Gastroesophageal sphincter (tissue), 4 donors: Measurements from ENCODE around the gene CCDC178. TPM values are rescaled to one million over a fixed set of nuclear protein-coding genes. Genes with fewer than 3 reads are reported as not detected.
"Not testable (repeated sequence)": the region's sequence is repeated elsewhere in the genome, so short reads cannot be mapped to it uniquely, and the experiment has no call there.

Experiments
- ATAC-seq: fragments of 150-250 bp; one replicate; pipeline ENCODE4 v1.9.1; 2016; ENCODE audit warnings: mild to moderate bottlenecking, moderate library complexity
- H3K27ac ChIP-seq, 4 donors: fragments of 200-600 bp; sonication (generic) in 3 of 4; 1 replicate in 3 of 4; 2 replicates in 1 of 4; pipeline ENCODE4 v1.5.1; 2016 to 2019
- H3K27me3 ChIP-seq: fragments of 200-600 bp; sonication (generic); one replicate; pipeline ENCODE4 v1.5.1; 2019
- H3K36me3 ChIP-seq, 2 donors: fragments of 200-600 bp; sonication (generic); one replicate each; pipeline ENCODE4 v1.5.1; 2019; ENCODE audit warnings: control low read depth in 1 of 2
- H3K4me1 ChIP-seq, 3 donors: fragments of 200-600 bp; sonication (generic); 1 replicate in 2 of 3; 2 replicates in 1 of 3; pipeline ENCODE4 v1.5.1; 2016 to 2019; ENCODE audit warnings: control low read depth in 2 of 3
- H3K4me3 ChIP-seq, 2 donors: fragments of 200-600 bp; sonication (generic); one replicate each; pipeline ENCODE4 v1.5.1; 2019; ENCODE audit warnings: mild to moderate bottlenecking in 1 of 2, moderate library complexity in 1 of 2
- H3K9me3 ChIP-seq, 3 donors: fragments of 200-600 bp; sonication (generic); one replicate each; pipeline ENCODE4 v1.5.1; 2017 to 2019; ENCODE audit warnings: control low read depth in 2 of 3
- EP300 ChIP-seq: sonication (generic); formaldehyde crosslinking; IDR thresholded peaks from one replicate; pipeline ENCODE4 v1.6.1; 2017; ENCODE audit warnings: antibody characterized with exemption, mild to moderate bottlenecking
- POLR2A ChIP-seq, 2 donors: fragments of 450-650 bp; IDR thresholded peaks; one replicate each; pipeline ENCODE4 v1.6.1; 2017; ENCODE audit warnings: antibody characterized with exemption in 2 of 2, mild to moderate bottlenecking in 2 of 2, moderate library complexity in 1 of 2
- POLR2AphosphoS5 ChIP-seq: sonication (generic); formaldehyde crosslinking; IDR thresholded peaks from one replicate; pipeline ENCODE4 v1.6.1; 2017; ENCODE audit warnings: antibody characterized with exemption
- WGBS, 2 donors: methylation state at CpG; one replicate each; pipeline ENCODE4 v1.1.5; 2018; ENCODE audit warnings: low coverage in 1 of 2; 5-methylcytosine and 5-hydroxymethylcytosine counted together
- total RNA-seq, 4 donors: library from RNA; depleted of rRNA; stranded (reverse); fragments of >200 nt; gene quantifications; one replicate each; pipeline ENCODE4 v1.1.0, GENCODE V29; 2016
- TF ChIP-seq, protein P1 (sequence below), 4 experiments: fragments of 200-600 bp in 2 of 4; fragments of 450-650 bp in 2 of 4; sonication (generic) in 1 of 4; IDR thresholded peaks; one replicate each; pipeline ENCODE4 v1.5.1; 2017 to 2019; ENCODE audit warnings: antibody characterized with exemption in 4 of 4, mild to moderate bottlenecking in 2 of 4, moderate library complexity in 2 of 4

CCDC178 gene
- total RNA-seq, 4 donors from 2014 or later = 0.27 to 3.3 (median 2.1) TPM; not detected in 1

DNA sequence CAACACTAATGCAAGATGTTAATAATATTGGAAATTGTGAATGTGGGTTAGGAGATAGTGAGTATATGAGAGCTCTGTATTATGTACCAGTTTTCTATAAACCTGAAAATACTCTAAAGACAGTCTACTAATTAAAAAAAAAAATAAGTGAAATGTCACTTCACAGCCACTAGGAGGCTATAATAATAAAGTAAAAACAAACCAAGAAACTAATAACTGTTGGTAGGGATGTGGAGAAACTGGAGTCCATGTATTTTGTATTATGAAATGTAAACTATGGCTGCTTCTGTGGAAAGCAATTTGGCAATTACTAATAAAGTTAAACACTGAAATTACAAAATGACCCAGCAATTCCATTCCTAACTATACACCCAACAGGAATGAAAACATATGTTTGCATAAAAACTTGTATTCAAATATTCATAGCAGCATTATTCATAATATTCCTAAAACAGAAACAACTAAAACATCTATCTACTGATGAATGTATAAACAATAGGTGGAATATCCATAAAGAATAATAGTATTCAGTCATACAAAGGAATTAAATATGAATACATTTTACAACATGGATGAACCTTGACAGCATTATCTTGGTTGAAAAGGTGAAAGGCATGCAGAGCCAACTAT, 36.2 kb downstream of the CCDC178 start:
- no peaks in the 10 kb centered on the region for H3K4me1 ChIP-seq
- no peaks in the 10 kb centered on the region for H3K36me3 ChIP-seq
- no peaks in the 10 kb centered on the region for H3K27me3 ChIP-seq
- no peak overlapping the region for H3K4me3 ChIP-seq
- TF ChIP-seq POLR2A (IDR thresholded peaks at IDR 0.05) (no peak), EP300 (no peak), POLR2AphosphoS5 (no peak)
- TF ChIP-seq, protein P1, sequence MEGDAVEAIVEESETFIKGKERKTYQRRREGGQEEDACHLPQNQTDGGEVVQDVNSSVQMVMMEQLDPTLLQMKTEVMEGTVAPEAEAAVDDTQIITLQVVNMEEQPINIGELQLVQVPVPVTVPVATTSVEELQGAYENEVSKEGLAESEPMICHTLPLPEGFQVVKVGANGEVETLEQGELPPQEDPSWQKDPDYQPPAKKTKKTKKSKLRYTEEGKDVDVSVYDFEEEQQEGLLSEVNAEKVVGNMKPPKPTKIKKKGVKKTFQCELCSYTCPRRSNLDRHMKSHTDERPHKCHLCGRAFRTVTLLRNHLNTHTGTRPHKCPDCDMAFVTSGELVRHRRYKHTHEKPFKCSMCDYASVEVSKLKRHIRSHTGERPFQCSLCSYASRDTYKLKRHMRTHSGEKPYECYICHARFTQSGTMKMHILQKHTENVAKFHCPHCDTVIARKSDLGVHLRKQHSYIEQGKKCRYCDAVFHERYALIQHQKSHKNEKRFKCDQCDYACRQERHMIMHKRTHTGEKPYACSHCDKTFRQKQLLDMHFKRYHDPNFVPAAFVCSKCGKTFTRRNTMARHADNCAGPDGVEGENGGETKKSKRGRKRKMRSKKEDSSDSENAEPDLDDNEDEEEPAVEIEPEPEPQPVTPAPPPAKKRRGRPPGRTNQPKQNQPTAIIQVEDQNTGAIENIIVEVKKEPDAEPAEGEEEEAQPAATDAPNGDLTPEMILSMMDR (IDR thresholded peaks at IDR 0.05) = no peak
- no peak for ATAC-seq
- H3K9me3 ChIP-seq = no peaks in the 10 kb centered on the region
- no peak overlapping the region for H3K27ac ChIP-seq

DNA sequence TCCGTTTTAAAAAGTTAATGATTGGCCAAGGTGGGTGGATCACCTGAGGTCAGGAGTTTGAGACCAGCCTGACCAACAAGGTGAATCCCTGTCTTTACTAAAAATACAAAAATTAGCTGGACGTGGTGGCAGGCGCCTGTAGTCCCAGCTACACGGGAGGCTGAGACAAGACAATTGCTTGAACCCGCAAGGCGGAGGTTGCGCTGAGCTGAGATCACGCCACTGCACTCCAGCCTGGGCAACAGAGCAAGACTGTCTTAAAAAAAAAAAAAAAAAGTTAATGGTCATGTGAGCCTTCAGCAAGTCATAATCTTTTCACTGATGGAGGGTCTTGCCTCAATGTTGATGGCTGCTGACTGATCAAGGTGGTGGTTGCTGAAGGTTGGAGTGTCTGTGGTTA, 41.6 kb downstream of the CCDC178 start:
- not testable (repeated sequence) for H3K27ac ChIP-seq, H3K36me3 ChIP-seq, H3K4me3 ChIP-seq, H3K4me1 ChIP-seq, H3K9me3 ChIP-seq, ATAC-seq, H3K27me3 ChIP-seq
- 89 to 91% methylated on average over 6 of the region's 8 CpGs for WGBS, 2 donors

DNA sequence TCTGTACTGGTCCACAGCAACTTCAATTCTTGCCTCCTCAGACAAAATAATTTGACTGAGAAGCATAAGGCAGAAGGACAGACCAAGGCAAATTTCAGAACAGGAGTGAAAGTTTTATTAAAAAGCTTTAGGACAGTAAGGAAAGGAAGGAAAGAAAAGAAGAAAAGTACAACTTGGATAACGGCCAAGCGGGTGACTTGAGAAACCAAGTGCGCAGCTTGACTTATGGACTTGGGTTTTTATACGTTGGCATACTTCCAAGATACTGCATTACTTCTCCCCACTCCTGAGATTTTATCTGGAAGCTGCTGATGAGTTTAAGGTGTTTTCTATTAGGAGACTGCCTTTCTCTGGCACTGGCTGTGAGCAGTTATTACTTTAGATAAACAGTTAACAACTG, 64.7 kb downstream of the CCDC178 start:
- no peak for ATAC-seq
- H3K27ac ChIP-seq = no peak overlapping the region
- no peaks in the 10 kb centered on the region for H3K9me3 ChIP-seq
- no peaks in the 10 kb centered on the region for H3K36me3 ChIP-seq
- H3K4me1 ChIP-seq = no peaks in the 10 kb centered on the region
- 35 to 60% methylated on average over 1 to 4 of the region's 4 CpGs for WGBS, 2 donors
- H3K27me3 ChIP-seq = no peaks in the 10 kb centered on the region
- TF ChIP-seq, protein P1 (IDR thresholded peaks at IDR 0.05) = no peak
- no peak for TF ChIP-seq POLR2AphosphoS5
- TF ChIP-seq POLR2A (IDR thresholded peaks at IDR 0.05) = no peak
- no peak for TF ChIP-seq EP300
- H3K4me3 ChIP-seq = no peak overlapping the region

DNA sequence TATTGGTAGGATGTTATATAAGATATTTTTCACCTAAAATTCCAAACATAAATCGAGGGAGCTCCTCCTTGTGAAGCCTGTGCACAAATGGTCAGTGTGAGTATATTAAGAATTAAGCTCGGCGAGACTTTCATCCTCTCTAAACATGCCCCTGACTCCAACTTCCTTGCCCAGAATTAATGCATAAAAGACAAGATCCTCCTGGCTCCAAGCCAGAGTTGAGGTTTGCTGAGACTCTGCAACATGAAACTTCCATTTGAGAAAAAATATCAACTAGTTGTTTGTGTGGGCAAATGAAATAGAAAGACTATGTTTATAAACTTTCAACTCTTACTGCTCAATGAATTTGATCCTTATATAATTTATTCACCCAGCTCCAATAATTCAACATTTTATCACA, 68.1 kb downstream of the CCDC178 start:
- WGBS, 2 donors = 0 to 9% methylated on average over 3 of the region's 3 CpGs
- no peak for ATAC-seq
- Histone ChIP-seq H3K36me3 (no peaks in the 10 kb centered on the region), H3K4me1 (no peaks in the 10 kb centered on the region), H3K4me3 (no peak overlapping the region), H3K27me3 (no peaks in the 10 kb centered on the region), H3K9me3 (no peaks in the 10 kb centered on the region), H3K27ac (no peak overlapping the region)
- no peak for TF ChIP-seq POLR2AphosphoS5
- TF ChIP-seq POLR2A (IDR thresholded peaks at IDR 0.05) = no peak
- TF ChIP-seq EP300 = no peak
- TF ChIP-seq, protein P1 (IDR thresholded peaks at IDR 0.05) = no peak

DNA sequence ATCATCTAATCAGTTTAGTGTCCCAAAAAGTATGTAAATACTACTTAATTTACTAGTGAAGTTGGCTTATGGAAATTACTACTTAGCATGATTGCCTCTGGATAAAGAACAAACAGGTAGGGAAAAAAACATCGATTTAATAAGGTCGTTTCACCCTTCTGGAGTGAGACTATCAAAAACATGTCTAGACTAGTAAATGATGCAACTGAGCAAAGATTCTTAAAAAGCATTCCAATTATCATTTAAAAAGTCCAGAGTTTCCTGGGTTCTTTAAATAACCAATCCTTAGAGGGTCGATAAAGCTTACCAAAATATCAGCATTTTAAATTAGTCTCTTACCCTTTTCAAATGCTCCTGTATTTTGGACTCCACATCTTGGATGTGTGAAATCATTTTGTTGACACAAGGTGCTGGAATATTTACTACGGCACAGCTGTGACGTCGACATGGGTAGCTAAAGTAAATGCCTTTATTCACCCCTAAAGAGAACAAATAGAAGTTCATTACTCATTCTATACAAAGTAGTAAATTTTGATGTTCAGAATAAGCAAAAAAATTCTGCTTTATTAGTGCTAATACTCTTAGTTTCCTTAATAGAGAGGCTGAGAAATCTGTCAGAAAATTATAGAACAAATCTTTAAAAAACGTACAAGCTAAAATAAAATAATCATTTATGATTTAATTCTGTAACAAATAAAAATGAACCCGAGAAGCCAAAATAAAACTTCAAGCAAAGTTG, 70.6 kb downstream of the CCDC178 start:
- no peaks in the 10 kb centered on the region for H3K9me3 ChIP-seq
- ATAC-seq = no peak
- no peaks in the 10 kb centered on the region for H3K4me1 ChIP-seq
- H3K27ac ChIP-seq = no peak overlapping the region
- H3K36me3 ChIP-seq = no peaks in the 10 kb centered on the region
- TF ChIP-seq POLR2AphosphoS5 = no peak
- TF ChIP-seq EP300 = no peak
- TF ChIP-seq, protein P1 (IDR thresholded peaks at IDR 0.05) = no peak
- no peak for TF ChIP-seq POLR2A (IDR thresholded peaks at IDR 0.05)
- WGBS, 2 donors = 54 to 74% methylated on average over 8 of the region's 8 CpGs
- no peaks in the 10 kb centered on the region for H3K27me3 ChIP-seq
- no peak overlapping the region for H3K4me3 ChIP-seq
